ENCODE results near the gene IQCN. TPM values are rescaled to one million over a fixed set of nuclear protein-coding genes. Genes with fewer than 3 reads are reported as not detected.

IQCN gene
- total and polyA plus RNA-seq, 2 donors (not counting 1 experiment from before 2014, with no cell fraction given): 52.0 to 63.6 TPM

DNA sequence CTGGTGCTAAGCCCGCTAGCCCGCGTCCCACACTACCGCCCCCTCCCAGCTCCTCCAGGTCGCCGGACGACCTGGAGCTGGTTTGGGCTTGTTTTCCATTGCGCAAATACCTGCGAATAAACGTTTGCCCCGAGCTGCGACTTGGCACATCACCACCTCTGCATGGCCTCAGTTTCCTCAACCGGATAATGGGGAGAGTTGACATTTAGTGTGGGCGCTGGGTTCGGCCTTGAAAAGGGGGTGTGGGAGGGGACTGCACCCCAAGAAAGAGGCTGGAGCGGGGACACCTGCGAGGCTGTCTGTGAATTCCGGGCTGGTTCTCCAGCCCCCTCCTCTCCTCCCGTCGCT lies 18.2 kb upstream of the IQCN start:
- Histone ChIP-seq H2AFZ (ENCODE audit: insufficient read depth, low read depth, low read length, poor library complexity, severe bottlenecking) (peak overlapping the region; percentile 42), H4K20me1 (ENCODE audit: control insufficient read depth, insufficient read depth, low read length, poor library complexity, severe bottlenecking) (no peaks in the 10 kb centered on the region), H3K4me1 (ENCODE audit: control insufficient read depth in 2 of 2, insufficient read depth in 2 of 2, low read length in 2 of 2) (peaks cover 48 to 68% of the 10 kb centered on the region in 2 donors), H3K79me2 (ENCODE audit: control insufficient read depth, insufficient read depth, low read length) (peaks cover 5% of the 10 kb centered on the region), H3K9me3 (ENCODE audit: control extremely low read depth in 1 of 3, control insufficient read depth in 2 of 3, insufficient read depth in 1 of 3, low read length in 2 of 3) (no peaks in the 10 kb centered on the region), H3K9ac (ENCODE audit: low read length) (peak overlapping the region; percentile 100), H3K36me3 (replicated peaks in 1 of 2; ENCODE audit: control extremely low read depth in 1 of 2, control insufficient read depth in 1 of 2, extremely low read depth in 1 of 2, insufficient read depth in 2 of 2, low read length in 1 of 2) (no peaks in the 10 kb centered on the region), H3K27ac (ENCODE audit: low read length in 2 of 2) (peak overlapping the region; percentile 100), H3K4me3 (ENCODE audit: control extremely low read depth in 1 of 5, extremely low read depth in 1 of 5, insufficient read depth in 1 of 5, low read depth in 2 of 5, low read length in 4 of 5) (peak overlapping the region; percentile 48 to 99 (median 90)), H3K4me2 (replicated peaks; ENCODE audit: low read depth, low read length, poor library complexity, severe bottlenecking) (peak overlapping the region; percentile 99), H3K27me3 (replicated peaks in 1 of 4; ENCODE audit: control extremely low read depth in 1 of 4, control insufficient read depth in 3 of 4, insufficient read depth in 4 of 4, low read length in 3 of 4) (no peaks in the 10 kb centered on the region)
- intact Hi-C loops (cut with micrococcal nuclease): loop anchor here (5.0 kb wide), 1 partner anchor 270 kb away; no protein-coding TSS in a partner anchor
- H3K4me1 Mint-ChIP-seq: peaks cover 60% of the 10 kb centered on the region
- POLR2A ChIA-PET: interaction anchor here (0.6 to 6.6 kb wide), 19 partner anchors 11 to 1158 kb away, joined by 3 to 318 read pairs (median 6); partner anchors contain the start of genes JUND, LSM4 and PLVAP
- DNase-seq (no peak), ATAC-seq (ENCODE audit: low read depth) (no peak)
- TF ChIP-seq, protein P1, sequence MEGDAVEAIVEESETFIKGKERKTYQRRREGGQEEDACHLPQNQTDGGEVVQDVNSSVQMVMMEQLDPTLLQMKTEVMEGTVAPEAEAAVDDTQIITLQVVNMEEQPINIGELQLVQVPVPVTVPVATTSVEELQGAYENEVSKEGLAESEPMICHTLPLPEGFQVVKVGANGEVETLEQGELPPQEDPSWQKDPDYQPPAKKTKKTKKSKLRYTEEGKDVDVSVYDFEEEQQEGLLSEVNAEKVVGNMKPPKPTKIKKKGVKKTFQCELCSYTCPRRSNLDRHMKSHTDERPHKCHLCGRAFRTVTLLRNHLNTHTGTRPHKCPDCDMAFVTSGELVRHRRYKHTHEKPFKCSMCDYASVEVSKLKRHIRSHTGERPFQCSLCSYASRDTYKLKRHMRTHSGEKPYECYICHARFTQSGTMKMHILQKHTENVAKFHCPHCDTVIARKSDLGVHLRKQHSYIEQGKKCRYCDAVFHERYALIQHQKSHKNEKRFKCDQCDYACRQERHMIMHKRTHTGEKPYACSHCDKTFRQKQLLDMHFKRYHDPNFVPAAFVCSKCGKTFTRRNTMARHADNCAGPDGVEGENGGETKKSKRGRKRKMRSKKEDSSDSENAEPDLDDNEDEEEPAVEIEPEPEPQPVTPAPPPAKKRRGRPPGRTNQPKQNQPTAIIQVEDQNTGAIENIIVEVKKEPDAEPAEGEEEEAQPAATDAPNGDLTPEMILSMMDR (IDR thresholded peaks at IDR 0.05): no peak
- no peak for TF ChIP-seq EZH2 (IDR thresholded peaks at IDR 0.05; ENCODE audit: borderline replicate concordance, insufficient read depth, low read depth, low read length, poor library complexity, severe bottlenecking)
- H3K4me3 Mint-ChIP-seq: peak overlapping the region; percentile 82
- CTCF ChIA-PET: interaction anchor here (0.6 to 6.5 kb wide), 10 partner anchors 9 to 36 kb away, joined by 3 to 138 read pairs (median 5); partner anchors contain the start of genes JUND and LSM4
- H3K9me3 Mint-ChIP-seq (ENCODE audit: insufficient read depth): no peaks in the 10 kb centered on the region
- no peaks in the 10 kb centered on the region for H3K27me3 Mint-ChIP-seq
- peak overlapping the region; percentile 93 for H3K27ac Mint-ChIP-seq
- under 1% methylated on average over 13 of the region's 20 CpGs for WGBS (ENCODE audit: insufficient coverage)
